GM21528 (cell line): ENCODE measurements around the gene WDFY4.

Source experiments
- ATAC-seq: cut with Tn5 transposase; IDR thresholded peaks from one replicate; pipeline ENCODE4 v1.9.1; 2021; ENCODE audit warnings: mild to moderate bottlenecking, moderate library complexity; ENCODE audit not compliant: unreplicated experiment, low FRiP score

The WDFY4 gene

DNA sequence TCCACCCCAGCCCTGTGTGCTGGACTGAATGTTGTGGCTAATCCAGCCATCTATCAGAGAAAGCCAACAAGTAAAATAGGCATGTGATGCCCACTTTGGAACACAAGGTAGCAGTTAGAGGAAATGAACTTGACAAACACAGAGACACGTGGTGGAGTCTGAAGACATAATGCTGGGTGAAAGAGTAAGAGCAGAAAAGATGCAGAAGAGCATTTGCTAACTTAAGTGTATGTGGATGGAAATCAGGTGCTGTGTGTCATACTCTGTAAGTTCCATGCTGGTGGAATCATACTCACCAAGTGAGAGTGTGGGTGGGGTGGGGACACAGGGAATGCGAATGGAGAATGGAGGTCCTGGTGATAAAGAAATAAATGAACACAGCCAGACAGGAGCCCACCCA, 22.8 kb downstream of the WDFY4 start:
- ATAC-seq = no peak

GRCh38 chr10:48708144-48708543, 23.5 kb downstream of the WDFY4 start:
- no peak for ATAC-seq

GRCh38 chr10:48710647-48711275, 26.1 kb downstream of the WDFY4 start:
- ATAC-seq = no peak

- ATAC-seq = no peak
Observed at GRCh38 chr10:48711830-48712229, 27.2 kb downstream of the WDFY4 start.

- no peak for ATAC-seq
Observed at GRCh38 chr10:48714088-48714487, 29.4 kb downstream of the WDFY4 start.

GRCh38 chr10:48716416-48716815, 31.7 kb downstream of the WDFY4 start:
- no peak for ATAC-seq

DNA sequence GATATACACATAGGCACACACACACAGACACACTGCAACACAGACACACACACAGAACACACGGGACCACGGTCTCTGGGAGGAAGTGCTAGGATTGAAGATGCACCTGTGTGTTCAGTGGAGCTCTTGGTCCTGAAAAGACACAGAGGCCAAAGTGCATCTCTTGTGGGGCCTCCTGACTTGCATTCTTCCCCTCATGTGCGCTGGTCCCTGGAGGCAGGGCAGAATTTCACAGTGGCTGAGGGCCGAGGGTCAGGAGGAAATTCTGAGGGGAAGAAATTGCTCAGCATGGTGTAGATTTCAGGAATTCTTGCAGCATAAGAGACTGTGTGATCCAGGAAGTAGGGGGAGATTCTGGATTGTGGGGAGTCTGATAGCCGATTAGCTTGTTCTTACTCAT, 35.9 kb downstream of the WDFY4 start:
- ATAC-seq = no peak

GRCh38 chr10:48722153-48723145, 37.8 kb downstream of the WDFY4 start:
- ATAC-seq = no peak

DNA sequence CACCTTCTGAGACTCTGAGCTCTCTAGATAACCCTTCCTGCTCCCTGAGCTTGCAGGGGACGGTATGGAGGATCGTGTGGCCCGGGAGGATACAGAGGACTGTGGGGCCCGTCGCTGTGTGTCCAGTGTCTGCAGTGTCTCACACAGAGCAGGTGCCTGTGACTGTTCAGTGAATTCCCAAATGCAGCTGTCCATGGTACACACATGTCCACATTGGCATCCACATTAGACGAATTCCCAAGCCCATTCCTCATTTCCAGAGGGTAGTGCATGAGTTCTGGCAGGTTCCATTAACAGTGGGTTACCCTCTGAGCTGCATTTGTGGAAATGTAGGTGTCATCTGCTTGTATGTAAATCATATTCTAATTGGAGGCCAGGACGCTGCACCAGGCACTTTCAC, 39.5 kb downstream of the WDFY4 start:
- no peak for ATAC-seq

DNA sequence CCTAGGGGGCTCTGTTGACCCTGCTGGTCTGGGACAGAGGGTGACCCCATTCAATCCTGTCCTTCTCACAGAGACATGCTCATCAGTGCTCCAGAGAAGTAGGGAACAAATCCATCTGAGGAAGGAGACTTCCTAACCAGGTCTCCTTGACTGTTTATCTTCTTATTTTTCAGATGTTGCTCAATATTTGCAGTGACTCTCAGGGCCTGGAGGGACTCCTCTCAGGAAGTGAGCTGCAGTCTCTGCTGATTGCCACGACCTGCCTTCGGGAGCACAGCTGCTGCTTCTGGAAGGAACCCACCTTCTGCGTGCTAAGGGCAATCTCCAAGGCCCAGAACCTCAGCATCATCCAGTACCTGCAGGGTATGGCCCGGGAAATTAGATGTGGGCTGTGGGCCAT, 41.0 kb downstream of the WDFY4 start:
- no peak for ATAC-seq

DNA sequence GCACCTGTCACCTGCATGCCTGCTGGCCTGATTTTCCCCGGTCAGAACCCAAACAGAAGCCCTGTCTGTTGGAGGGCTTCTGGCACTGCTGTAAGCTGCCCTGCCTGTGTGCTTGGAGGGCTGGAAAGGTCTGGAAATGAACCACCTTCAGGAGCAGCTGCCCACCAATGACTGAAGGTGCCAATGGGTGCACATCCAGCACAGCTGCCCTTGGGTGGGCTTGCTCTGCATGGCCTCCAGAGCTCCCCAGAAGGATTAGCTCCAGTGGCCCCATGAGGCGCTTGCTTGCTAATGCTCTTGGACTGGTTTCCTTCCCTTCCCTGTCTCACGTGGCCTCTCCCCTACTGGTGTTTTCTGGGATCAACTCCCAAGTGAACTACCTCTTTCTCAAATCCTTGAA, 43.2 kb downstream of the WDFY4 start:
- no peak for ATAC-seq

DNA sequence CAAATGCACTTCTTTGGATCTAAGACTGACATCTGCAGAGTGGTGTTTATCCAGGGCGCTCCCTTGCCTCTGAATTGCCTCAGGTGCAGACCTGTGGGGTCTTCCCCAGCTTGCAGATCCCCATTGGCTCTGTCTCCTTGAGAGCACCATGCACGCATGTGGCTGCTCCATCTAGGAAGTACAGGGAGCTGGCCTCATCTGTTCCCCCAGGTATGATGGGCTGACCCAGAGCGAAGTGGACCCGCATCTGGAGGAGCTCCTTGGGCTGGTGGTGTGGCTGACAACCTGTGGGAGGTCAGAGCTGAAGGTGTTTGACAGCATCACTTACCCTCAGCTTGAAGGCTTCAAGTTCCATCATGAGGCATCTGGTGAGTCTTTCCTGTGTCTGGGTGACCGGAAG, 44.5 kb downstream of the WDFY4 start:
- ATAC-seq = no peak

- no peak for ATAC-seq
Observed at GRCh38 chr10:48729941-48730457, 45.3 kb downstream of the WDFY4 start.

- ATAC-seq = no peak
Observed at GRCh38 chr10:48731141-48731540, 46.5 kb downstream of the WDFY4 start.

GRCh38 chr10:48731654-48732053, 47.0 kb downstream of the WDFY4 start:
- no peak for ATAC-seq

GRCh38 chr10:48733329-48733728, 48.7 kb downstream of the WDFY4 start:
- ATAC-seq = no peak

- no peak for ATAC-seq
Observed at GRCh38 chr10:48735836-48736390, 51.2 kb downstream of the WDFY4 start.

GRCh38 chr10:48736596-48736995, 51.9 kb downstream of the WDFY4 start:
- ATAC-seq = no peak

GRCh38 chr10:48737886-48738285, 53.2 kb downstream of the WDFY4 start:
- no peak for ATAC-seq

GRCh38 chr10:48739170-48739569, 54.5 kb downstream of the WDFY4 start:
- ATAC-seq = no peak

- no peak for ATAC-seq
Observed at GRCh38 chr10:48740015-48740707, 55.5 kb downstream of the WDFY4 start.
